ENCODE data around the gene PGK1. TPM values are rescaled to one million over a fixed set of nuclear protein-coding genes. Genes with fewer than 3 reads are reported as not detected.

PGK1 gene
- polyA plus RNA-seq (2012; ENCODE audit: insufficient read length, low read depth): 267 TPM

GRCh38 chrX:78103623-78104446, at the start of gene PGK1:
Gene PGK1, plus strand, starts transcription at chrX:78104248. Its CDS starts 93 bp downstream, at chrX:78104341.
- TF ChIP-seq, protein P1, sequence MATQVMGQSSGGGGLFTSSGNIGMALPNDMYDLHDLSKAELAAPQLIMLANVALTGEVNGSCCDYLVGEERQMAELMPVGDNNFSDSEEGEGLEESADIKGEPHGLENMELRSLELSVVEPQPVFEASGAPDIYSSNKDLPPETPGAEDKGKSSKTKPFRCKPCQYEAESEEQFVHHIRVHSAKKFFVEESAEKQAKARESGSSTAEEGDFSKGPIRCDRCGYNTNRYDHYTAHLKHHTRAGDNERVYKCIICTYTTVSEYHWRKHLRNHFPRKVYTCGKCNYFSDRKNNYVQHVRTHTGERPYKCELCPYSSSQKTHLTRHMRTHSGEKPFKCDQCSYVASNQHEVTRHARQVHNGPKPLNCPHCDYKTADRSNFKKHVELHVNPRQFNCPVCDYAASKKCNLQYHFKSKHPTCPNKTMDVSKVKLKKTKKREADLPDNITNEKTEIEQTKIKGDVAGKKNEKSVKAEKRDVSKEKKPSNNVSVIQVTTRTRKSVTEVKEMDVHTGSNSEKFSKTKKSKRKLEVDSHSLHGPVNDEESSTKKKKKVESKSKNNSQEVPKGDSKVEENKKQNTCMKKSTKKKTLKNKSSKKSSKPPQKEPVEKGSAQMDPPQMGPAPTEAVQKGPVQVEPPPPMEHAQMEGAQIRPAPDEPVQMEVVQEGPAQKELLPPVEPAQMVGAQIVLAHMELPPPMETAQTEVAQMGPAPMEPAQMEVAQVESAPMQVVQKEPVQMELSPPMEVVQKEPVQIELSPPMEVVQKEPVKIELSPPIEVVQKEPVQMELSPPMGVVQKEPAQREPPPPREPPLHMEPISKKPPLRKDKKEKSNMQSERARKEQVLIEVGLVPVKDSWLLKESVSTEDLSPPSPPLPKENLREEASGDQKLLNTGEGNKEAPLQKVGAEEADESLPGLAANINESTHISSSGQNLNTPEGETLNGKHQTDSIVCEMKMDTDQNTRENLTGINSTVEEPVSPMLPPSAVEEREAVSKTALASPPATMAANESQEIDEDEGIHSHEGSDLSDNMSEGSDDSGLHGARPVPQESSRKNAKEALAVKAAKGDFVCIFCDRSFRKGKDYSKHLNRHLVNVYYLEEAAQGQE (IDR thresholded peaks at IDR 0.05; ENCODE audit: insufficient read depth in 1 of 2, low read depth in 2 of 2, low read length in 2 of 2): no peak
- TF ChIP-seq SIN3A (IDR thresholded peaks at IDR 0.05; ENCODE audit: borderline replicate concordance, insufficient read depth, low read length) (0 out of 2 replicates have a peak, but pooled peaks have one; percentile 14), FOXP2 (optimal IDR thresholded peaks at IDR 0.05; ENCODE audit: borderline replicate concordance, extremely low read depth, extremely low read length, insufficient read depth) (peak; percentile 98), POLR2AphosphoS5 (IDR thresholded peaks at IDR 0.05; ENCODE audit: low read depth, low read length) (peak; percentile 85)

DNA sequence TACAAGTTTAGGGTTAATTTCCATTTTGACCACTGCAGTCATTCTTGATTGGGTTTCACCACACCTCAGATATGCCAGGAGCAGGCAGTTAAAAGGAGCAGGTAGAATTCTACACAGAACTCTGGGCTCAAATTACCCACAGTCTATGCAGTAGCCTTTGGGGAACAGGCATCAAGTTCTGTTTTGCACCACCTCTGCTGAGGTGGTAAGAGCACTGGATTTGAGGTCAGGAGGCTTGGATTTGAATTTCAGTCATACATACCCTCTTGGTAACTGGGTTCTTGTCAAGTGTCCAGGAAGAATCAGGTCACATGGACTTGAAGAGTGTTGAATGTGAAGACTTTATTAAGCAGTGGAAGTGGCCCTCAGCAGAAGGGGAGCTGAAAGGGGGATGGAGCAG, 40.4 kb upstream of the PGK1 start:
- TF ChIP-seq TAF1 (IDR thresholded peaks at IDR 0.05; ENCODE audit: borderline replicate concordance, insufficient read depth, low read length): no peak
- TF ChIP-seq, protein P1 (IDR thresholded peaks at IDR 0.05; ENCODE audit: insufficient read depth in 1 of 2, low read depth in 2 of 2, low read length in 2 of 2): no peak

DNA sequence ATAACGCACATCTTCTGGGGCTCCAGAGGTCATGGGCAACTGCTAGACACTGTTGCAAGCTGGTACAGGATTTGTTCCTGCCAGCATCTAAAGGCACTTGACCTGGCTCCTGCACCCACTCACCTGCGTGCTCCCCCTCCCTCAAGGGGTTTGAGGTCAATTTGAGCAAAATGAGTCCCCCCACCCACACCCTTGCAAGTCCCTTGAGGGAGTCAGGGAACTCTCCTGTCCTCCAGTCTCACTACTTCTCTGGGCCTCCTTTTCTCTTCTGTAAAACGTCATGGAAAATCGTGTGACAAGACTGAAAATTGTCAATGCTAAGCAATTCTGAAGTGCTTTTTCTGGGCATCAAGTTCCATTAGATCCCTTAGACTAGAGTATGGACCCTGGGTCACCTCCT, 39.9 kb upstream of the PGK1 start:
- TF ChIP-seq TAF1 (IDR thresholded peaks at IDR 0.05; ENCODE audit: borderline replicate concordance, insufficient read depth, low read length): no peak
- TF ChIP-seq SIN3A (IDR thresholded peaks at IDR 0.05; ENCODE audit: borderline replicate concordance, insufficient read depth, low read length): no peak

DNA sequence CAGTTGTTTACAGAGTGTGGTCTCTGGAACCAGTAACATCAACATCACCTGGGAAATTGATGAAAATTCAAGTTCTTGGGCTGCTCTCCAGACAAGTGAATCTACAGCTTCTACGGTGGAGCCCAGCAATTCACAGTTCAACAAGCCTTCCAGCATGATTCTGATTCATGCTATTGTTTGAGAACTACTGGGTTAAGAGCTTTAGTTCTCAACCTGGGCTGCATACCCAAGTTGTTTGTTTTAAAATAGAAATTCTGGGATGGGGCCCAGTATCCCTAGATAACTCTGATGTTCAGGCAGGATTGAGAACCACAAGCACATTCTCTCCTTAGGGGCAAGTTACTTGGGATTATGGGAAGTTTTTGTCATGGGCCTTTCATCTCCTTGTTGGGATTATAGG, 37.9 kb upstream of the PGK1 start:
- TF ChIP-seq, protein P1 (IDR thresholded peaks at IDR 0.05; ENCODE audit: insufficient read depth in 1 of 2, low read depth in 2 of 2, low read length in 2 of 2): no peak
- TF ChIP-seq POLR2AphosphoS5 (IDR thresholded peaks at IDR 0.05; ENCODE audit: low read depth, low read length) (no peak), SIN3A (IDR thresholded peaks at IDR 0.05; ENCODE audit: borderline replicate concordance, insufficient read depth, low read length) (no peak)

- TF ChIP-seq TAF1 (IDR thresholded peaks at IDR 0.05; ENCODE audit: borderline replicate concordance, insufficient read depth, low read length) (no peak), POLR2AphosphoS5 (IDR thresholded peaks at IDR 0.05; ENCODE audit: low read depth, low read length) (no peak), FOXP2 (optimal IDR thresholded peaks at IDR 0.05; ENCODE audit: borderline replicate concordance, extremely low read depth, extremely low read length, insufficient read depth) (no peak), SIN3A (IDR thresholded peaks at IDR 0.05; ENCODE audit: borderline replicate concordance, insufficient read depth, low read length) (no peak)
- TF ChIP-seq, protein P1 (IDR thresholded peaks at IDR 0.05; ENCODE audit: insufficient read depth in 1 of 2, low read depth in 2 of 2, low read length in 2 of 2): no peak
Observed at GRCh38 chrX:78071331-78071730, 32.7 kb upstream of the PGK1 start.
